GM10266 (cell line): Measurements from ENCODE around the gene GPRASP3.

Source experiments
- DNase-seq: peaks from one replicate; pipeline ENCODE4 v3.0.0; 2012; ENCODE audit errors: extremely low spot score
- CTCF ChIP-seq: IDR thresholded peaks from 2 replicates; pipeline ENCODE4 v1.5.1; 2012; ENCODE audit warnings: mild to moderate bottlenecking, low read depth; ENCODE audit not compliant: control insufficient read depth, insufficient read depth; ENCODE audit errors: missing control alignments

GPRASP3 gene

DNA sequence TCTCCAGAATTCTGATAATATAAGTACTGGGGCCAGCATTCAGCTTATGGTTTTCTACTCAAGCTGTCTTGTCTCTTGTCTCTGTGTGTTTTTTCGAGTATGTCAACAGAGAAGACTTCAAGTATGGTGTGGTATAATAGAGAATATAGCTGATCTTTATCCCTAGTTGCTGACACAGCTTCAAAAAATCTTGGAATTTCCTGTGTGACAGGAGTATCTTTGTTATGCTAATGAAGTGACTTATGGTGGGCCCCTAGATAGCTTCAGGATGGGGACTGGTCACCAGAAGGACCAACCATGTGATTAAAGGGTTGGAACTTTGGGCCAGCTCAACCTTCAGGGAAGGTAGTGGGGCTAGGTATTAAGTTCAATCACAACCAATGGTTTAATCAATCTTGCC is 2.9 kb downstream of the GPRASP3 start:
- TF ChIP-seq CTCF = no peak
- DNase-seq = no peak

DNA sequence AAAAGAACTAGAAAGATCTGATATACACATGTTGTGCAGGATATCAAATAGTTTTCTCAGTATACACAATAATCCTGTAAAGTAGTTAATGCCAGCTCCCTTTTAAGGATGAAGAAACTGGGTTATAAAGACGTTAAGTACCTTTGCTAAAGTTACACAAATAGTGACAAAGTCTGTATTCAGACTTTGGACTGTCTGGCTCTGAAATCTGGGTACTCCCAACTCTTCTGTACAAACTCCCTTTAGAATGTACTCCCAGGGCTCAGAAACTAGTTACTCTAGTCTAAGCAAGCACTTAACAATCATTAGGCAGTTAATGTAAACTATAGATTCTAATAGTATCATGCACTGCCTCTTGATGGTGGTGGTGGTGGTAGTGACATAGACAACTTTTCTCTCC is 7.2 kb downstream of the GPRASP3 start:
- no peak for DNase-seq
- TF ChIP-seq CTCF = no peak

DNA sequence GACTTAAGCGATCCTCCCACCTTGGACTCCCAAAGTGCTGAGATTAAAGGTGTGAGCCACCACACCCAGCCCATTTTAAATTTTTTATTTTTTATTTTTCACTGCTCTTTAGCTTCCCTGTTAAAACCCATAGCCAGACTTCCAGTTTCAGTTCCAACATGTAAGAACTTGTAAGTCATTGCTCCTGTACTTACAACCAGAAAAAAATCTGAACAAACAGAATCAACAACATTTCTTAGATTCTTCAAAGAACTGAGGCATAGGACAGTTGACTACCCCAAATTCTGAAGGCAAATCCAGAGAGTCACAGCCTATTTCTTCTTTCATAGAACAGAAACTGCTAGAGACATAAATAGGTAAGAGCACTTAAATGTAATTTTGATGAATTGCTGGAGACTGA is 8.1 kb downstream of the GPRASP3 start:
- TF ChIP-seq CTCF = no peak
- DNase-seq = no peak

- DNase-seq = no peak
- no peak for TF ChIP-seq CTCF
Observed at GRCh38 chrX:102739657-102740056, 19.1 kb downstream of the GPRASP3 start.

- DNase-seq = no peak
- no peak for TF ChIP-seq CTCF
Observed at GRCh38 chrX:102744307-102744706, 23.8 kb downstream of the GPRASP3 start.

GRCh38 chrX:102745513-102745856 is 24.9 kb downstream of the GPRASP3 start:
- no peak for DNase-seq
- TF ChIP-seq CTCF = no peak

DNA sequence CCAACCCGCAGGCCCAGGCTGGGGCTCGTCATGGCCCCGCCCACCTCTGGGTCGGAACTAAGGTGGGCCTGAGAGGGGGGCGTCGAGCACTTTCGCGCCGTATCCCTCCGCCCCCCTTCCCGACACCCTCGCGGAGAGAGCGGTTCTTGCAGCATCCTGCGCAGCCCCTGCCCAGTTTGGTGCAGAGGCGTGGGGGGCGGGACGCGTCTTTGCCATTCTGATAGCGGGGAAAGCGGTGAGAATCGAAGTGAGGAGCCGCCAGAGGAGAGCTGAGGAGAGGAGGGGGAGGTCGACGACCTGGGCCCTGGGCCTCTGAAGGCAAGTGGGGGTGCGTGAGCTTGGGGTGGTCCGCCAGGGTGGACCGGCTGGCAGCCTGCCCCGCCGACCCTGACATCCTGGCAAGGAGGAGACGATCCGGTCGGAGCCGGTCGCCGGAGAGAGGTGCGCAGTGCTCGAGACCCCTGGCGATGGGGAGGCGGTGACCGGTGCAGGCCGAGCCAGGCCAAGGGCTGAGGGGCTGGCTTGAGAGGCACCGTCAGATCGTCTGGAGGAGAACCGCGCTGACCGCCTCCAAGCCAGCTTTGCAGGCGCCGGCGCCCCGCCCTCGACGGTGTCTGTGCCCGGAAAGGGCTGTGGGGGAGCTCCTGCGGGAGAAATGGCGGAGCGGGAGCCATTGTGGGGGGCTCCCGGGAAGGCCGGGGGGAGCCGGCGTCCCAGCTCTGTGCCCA is 25.5 kb downstream of the GPRASP3 start:
- TF ChIP-seq CTCF = no peak
- no peak for DNase-seq
